ENCODE results near the gene DLX6. TPM values are rescaled to one million over a fixed set of nuclear protein-coding genes. Genes with fewer than 3 reads are reported as not detected.

Gene DLX6
- total RNA-seq, 1 donor from 2014 or later, result not detected

DNA sequence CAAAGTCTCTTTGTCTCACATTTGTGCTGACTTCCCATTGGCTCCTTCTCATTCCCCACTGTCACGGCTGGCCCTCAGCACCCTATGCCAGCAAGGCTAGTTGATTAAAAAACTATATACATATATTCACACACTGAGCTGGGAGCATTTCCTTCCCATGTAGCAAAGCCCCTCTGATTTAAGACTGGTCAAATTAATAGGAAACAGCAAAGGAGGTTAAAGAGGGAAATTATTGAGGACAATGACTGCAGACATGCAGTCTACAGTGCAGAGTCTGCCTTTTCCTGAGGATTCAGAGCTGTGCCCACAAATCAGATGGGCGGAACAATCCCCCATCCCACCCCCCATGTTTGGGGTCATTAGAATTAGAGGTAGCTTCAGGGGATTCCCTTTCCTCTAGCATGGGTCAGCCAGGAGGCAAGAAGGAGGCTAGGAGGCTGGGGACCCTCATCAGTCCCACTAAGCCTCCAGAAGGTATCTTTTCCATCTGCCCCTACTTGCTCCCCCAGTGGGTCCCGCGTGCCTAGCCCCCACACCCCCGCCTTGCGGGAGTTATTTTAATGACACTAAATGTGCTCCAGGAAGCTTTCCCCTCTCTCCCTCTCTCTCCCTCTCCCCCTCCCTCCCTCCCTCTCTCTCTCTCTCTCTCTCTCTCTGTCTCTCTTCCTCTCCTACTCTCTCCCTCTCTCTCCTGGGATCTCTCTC is 9.8 kb upstream of the DLX6 start:
- DNase-seq (ENCODE audit: low read depth in 2 of 2), result no peak

GRCh38 chr7:96996111-96996957 is 9.0 kb upstream of the DLX6 start:
- DNase-seq (ENCODE audit: low read depth in 2 of 2), result no peak

DNA sequence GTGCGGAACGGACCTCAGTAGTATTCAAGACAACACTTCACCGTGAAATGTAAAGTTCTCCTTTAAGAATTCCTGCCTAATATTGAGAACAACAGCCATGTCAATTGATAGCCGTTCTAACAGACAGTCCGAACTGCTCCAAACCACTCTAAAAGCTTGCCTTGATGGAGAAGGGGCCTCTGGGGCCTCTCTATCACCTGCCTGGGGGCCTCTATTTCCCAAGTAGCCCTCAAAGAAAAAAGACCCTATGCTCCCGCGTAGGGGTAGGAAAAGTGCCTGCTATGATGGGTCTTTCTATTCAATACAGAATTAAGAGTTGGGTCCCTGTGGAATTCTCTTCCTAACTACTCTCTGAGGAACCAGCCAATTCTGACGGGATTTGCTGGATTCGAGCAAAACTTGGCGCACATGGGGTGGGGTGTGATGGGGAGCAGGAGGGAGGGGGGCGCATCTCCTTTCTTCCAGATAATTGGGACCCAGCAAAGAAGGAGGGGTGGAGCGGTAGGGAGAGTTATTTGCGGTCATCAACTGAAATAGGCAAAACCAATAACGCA is 8.3 kb upstream of the DLX6 start:
- DNase-seq (ENCODE audit: low read depth in 2 of 2), result no peak

DNA sequence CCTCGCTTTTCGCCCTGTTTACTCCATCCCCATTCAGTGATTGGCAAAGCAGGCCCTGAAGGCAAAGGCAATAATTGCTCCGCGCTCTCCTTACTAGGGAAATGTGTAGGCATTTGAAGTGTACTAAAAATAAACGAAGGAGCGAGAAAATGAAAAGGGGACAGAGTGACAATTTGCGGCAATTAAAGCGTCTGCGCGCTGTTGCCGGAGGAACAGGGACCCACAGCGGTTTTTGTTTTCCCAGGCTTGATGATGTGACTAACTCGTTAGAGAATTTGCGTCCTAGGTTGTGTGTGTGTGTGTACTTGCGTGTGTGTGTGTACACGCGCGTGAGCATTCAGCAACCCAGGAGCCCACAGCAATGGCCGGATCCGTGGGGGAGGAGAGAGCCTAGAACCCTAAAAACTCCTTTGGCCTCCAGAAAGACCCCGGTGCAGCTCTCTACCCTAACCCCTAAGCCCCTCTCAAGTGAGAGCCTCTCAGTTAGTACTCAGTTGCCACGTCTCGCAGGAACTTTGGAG is 7.8 kb upstream of the DLX6 start:
- DNase-seq (ENCODE audit: low read depth in 2 of 2), result no peak

- DNase-seq (ENCODE audit: low read depth in 2 of 2), result no peak
Observed at GRCh38 chr7:96998333-96998732, 7.0 kb upstream of the DLX6 start.

DNA sequence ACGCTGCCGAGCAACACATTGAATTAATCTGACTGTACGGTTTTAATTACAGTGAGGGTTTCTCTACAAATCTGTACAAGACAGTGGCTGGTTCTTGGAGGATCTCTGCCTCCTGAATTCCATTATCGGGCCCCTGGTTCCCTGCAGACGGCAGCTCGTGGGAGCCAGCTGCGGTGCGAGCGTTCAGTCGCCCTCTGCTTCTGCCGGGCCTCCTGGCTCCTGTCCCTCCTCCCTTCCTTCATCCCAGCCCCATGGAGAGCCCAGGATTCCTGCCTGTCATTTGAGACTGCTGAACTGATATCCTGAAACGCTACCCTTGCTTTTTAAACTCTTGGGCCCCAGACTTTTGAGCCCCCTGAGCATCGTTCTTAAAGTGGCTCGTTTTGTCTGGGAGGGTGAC is 6.6 kb upstream of the DLX6 start:
- no peak for DNase-seq (ENCODE audit: low read depth in 2 of 2)

DNA sequence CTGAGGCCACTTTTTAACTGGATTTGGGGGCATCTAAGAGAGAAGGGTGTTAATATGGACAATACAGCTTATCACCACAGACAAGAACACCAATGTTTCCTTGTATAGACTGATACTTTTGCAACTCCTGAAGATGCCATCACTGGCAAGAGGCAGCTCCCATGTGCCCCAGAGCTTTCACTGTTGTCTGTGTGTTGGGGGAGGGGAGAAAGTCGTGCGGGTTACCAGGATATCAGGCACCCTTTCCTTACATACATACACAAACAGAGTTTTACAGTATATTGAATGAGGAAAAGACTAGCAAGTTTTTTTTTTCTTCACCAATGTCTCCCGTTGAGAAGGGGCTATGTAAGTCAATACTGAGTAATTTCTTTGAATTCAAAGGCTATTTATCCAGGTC is 4.1 kb upstream of the DLX6 start:
- DNase-seq (ENCODE audit: low read depth in 2 of 2), result no peak

GRCh38 chr7:97001656-97002554 is 3.4 kb upstream of the DLX6 start:
- no peak for DNase-seq (ENCODE audit: low read depth in 2 of 2)

- DNase-seq (ENCODE audit: low read depth in 2 of 2), result no peak
Observed at GRCh38 chr7:97002555-97003261, 2.6 kb upstream of the DLX6 start.

- no peak for DNase-seq (ENCODE audit: low read depth in 2 of 2)
Observed at GRCh38 chr7:97003262-97004246, 1.8 kb upstream of the DLX6 start.

DNA sequence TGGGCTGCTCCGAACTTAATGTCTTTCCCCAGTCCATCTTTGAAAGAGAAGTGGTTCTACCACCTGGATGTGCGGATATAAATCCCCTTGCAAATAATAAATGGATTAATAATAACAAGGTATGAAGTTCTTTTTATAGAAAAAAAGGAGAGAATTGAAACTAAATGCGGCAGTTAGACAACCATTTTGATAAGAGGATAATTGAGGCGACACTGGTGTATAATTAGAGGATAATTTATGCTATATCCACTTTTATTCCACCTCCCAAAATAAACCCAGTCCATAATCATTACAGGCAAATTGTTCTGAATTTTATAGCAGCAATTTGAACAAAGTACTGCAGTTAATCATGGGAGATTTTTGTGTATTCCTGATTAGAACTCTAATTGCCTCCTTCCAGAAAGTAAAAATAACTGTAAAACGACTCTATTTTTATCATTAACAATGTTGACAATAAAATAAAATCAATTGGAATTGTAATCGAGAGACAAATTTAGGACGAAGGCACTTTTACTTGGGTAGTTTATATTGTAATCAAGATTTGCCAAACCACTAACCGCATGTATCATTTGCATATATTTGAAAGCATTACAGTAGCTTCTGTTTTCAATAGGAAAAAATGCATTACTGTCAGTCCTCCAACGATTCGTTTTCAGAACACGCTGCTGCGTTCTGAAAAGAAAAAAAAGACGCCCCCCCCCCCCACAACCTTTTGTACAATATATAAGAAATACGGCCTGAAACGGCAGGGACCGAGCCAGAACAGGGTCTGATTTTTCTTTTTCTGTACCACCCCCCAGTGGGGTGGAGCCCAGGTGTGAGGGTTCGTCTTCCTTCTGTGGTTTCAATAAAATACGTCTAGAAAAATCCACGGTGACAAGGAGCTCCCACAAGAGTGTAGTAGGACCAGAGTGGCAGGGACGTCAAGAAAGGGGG is 838 bp upstream of the DLX6 start:
- no peak for DNase-seq (ENCODE audit: low read depth in 2 of 2)

DNA sequence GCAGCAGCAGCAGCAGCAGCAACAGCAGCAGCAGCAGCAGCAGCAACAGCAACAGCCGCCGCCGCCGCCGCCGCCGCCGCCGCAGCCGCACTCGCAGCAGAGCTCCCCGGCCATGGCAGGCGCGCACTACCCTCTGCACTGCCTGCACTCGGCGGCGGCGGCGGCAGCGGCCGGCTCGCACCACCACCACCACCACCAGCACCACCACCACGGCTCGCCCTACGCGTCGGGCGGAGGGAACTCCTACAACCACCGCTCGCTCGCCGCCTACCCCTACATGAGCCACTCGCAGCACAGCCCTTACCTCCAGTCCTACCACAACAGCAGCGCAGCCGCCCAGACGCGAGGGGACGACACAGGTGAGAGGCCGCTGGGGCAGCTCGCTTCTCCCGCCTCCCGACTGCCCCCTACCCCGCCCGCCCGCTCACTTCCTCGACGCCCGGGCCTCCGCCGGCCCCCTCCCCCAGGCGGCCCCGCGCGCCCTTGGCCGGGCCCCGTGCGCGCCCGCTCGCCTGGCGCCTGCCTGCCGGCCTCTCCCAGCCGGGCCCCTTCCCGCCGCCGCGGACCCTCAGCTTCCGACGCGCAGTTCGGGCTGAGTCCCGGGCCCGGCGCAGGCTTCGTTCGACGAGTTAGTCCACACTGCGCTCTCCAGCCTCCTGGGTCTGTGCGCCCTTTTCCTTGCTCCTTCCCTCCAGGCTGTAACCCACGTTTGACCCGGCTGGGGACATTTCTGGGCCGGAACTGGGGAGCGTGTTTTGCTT is 882 bp downstream of the DLX6 start:
- peak; percentile 15 to 39 for DNase-seq (ENCODE audit: low read depth in 2 of 2)

GRCh38 chr7:97006816-97007582 is 1.6 kb downstream of the DLX6 start:
- DNase-seq (ENCODE audit: low read depth in 2 of 2), result no peak

DNA sequence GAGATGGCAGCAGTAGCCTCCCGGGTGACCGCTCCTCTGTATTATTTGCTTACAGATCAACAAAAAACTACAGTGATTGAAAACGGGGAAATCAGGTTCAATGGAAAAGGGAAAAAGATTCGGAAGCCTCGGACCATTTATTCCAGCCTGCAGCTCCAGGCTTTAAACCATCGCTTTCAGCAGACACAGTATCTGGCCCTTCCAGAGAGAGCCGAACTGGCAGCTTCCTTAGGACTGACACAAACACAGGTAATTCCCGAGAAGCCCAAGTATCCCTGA is 2.2 kb downstream of the DLX6 start:
- DNase-seq (ENCODE audit: low read depth in 2 of 2), result no peak

GRCh38 chr7:97008275-97008917 is 3.0 kb downstream of the DLX6 start:
- DNase-seq (ENCODE audit: low read depth in 2 of 2), result no peak

Data from dermis microvascular lymphatic vessel endothelial cell (primary cell).